EL (cell line): ENCODE data around the gene PRSS1.

ENCODE experiments used
- DNase-seq: peaks from one replicate; pipeline ENCODE4 v3.0.0-alpha.2; 2016

Gene PRSS1

GRCh38 chr7:142796501-142797390, 47.5 kb downstream of the PRSS1 start:
- no peak for DNase-seq

- DNase-seq, result no peak
These were observed 48.4 kb downstream of the PRSS1 start for GRCh38 chr7:142797391-142798377.

GRCh38 chr7:142798451-142799436, 49.5 kb downstream of the PRSS1 start:
- DNase-seq, result no peak

- no peak for DNase-seq
These were observed 50.2 kb downstream of the PRSS1 start for GRCh38 chr7:142799437-142799835.

- no peak for DNase-seq
These were observed 50.8 kb downstream of the PRSS1 start for GRCh38 chr7:142800088-142800487.

- no peak for DNase-seq
These were observed 51.5 kb downstream of the PRSS1 start for GRCh38 chr7:142800699-142801260.

GRCh38 chr7:142801601-142802295, 52.5 kb downstream of the PRSS1 start:
- DNase-seq, result no peak

GRCh38 chr7:142802301-142802700, 53.0 kb downstream of the PRSS1 start:
- no peak for DNase-seq
